Type B pancreatic cell (in vitro differentiated cells): Measurements from ENCODE around the gene KLHDC8B. TPM values are rescaled to one million over a fixed set of nuclear protein-coding genes. Genes with fewer than 3 reads are reported as not detected.

Experiments
- DNase-seq: peaks from one replicate; pipeline ENCODE4 v3.0.0; 2021; ENCODE audit warnings: mixed read lengths; ENCODE audit not compliant: unreplicated experiment; ENCODE audit errors: extremely low spot score
- H3K27ac Mint-ChIP-seq: 2 replicates; pipeline ENCODE4 v1.8.0; 2021; ENCODE audit warnings: mild to moderate bottlenecking, mixed read lengths
- H3K27me3 Mint-ChIP-seq: 2 replicates; pipeline ENCODE4 v1.8.0; 2021; ENCODE audit warnings: mixed read lengths
- H3K36me3 Mint-ChIP-seq: 2 replicates; pipeline ENCODE4 v1.8.0; 2021; ENCODE audit warnings: mixed read lengths
- H3K4me1 Mint-ChIP-seq: one replicate; pipeline ENCODE4 v1.8.0; 2021; ENCODE audit warnings: mixed read lengths; ENCODE audit not compliant: unreplicated experiment
- H3K4me3 Mint-ChIP-seq: 2 replicates; pipeline ENCODE4 v1.8.0; 2021; ENCODE audit warnings: mild to moderate bottlenecking, mixed read lengths
- H3K9me3 Mint-ChIP-seq: 2 replicates; pipeline ENCODE4 v1.8.0; 2021; ENCODE audit warnings: mixed read lengths
- CTCF ChIP-seq: fragments of 200-600 bp; sonication (generic); conservative IDR thresholded peaks from 2 replicates; pipeline ENCODE4 v1.5.0; 2021; ENCODE audit warnings: antibody characterized with exemption, mild to moderate bottlenecking
- total RNA-seq: library from RNA; stranded (reverse); gene quantifications from 2 replicates; pipeline ENCODE4 v1.2.1, GENCODE V29; 2021; ENCODE audit warnings: low replicate concordance

KLHDC8B gene
- total RNA-seq, 1 donor from 2014 or later, result 42.1 TPM

GRCh38 chr3:49140080-49140479, 31.3 kb upstream of the KLHDC8B start:
- no peak overlapping the region for H3K27ac Mint-ChIP-seq
- DNase-seq, result no peak
- TF ChIP-seq CTCF, result no peak
- H3K27me3 Mint-ChIP-seq, result no peaks in the 10 kb centered on the region
- no peaks in the 10 kb centered on the region for H3K36me3 Mint-ChIP-seq
- peaks cover 10% of the 10 kb centered on the region for H3K9me3 Mint-ChIP-seq
- no peak overlapping the region for H3K4me3 Mint-ChIP-seq
- H3K4me1 Mint-ChIP-seq, result no peaks in the 10 kb centered on the region

DNA sequence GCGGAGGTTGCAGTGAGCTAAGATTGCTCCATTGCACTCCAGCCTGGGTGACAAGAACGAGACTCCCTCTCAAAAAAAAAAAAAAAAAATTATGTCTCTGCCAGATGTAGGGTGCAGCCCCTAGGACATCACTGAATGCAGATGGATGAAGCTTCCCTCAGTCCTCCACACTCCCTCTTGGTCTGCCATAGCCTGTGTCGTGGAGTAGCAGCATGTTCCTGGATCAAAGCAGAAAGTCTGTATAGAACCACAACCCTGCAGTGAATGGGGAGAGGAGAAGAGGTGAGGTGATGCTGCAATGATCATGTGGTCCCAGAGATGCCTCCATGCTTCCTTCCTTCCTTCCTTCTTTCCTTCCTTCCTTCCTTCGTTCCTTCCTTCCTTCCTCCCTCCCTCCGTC, 23.2 kb upstream of the KLHDC8B start:
- H3K36me3 Mint-ChIP-seq, result no peaks in the 10 kb centered on the region
- DNase-seq, result no peak
- H3K27ac Mint-ChIP-seq, result no peak overlapping the region
- H3K4me1 Mint-ChIP-seq, result no peaks in the 10 kb centered on the region
- no peaks in the 10 kb centered on the region for H3K27me3 Mint-ChIP-seq
- no peaks in the 10 kb centered on the region for H3K9me3 Mint-ChIP-seq
- TF ChIP-seq CTCF, result no peak
- H3K4me3 Mint-ChIP-seq, result no peak overlapping the region

DNA sequence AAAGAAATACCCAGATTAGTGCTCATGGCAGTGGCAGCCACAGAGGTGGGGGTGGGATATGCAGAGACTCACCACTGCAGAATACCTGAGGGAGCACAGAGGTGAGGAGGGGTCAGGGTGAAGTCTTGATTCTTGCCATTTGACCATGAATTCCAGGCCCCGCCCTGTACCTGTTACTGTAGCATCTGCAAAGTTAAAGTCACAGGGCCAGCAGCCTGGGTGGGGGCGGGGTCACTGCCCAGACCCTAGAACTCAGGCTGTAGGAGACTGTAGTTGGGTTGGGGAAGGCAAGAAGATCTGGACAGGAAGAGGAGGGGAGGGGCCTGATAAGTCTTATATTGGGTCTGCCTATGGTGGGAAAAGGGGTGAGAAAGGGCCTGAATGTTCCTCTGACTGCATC, 19.8 kb upstream of the KLHDC8B start:
- Mint-ChIP-seq H3K27me3 (no peaks in the 10 kb centered on the region), H3K4me3 (no peak overlapping the region), H3K27ac (no peak overlapping the region), H3K9me3 (no peaks in the 10 kb centered on the region), H3K4me1 (no peaks in the 10 kb centered on the region), H3K36me3 (no peaks in the 10 kb centered on the region)
- TF ChIP-seq CTCF, result no peak
- DNase-seq, result no peak

GRCh38 chr3:49153349-49153912, 18.0 kb upstream of the KLHDC8B start:
- Mint-ChIP-seq H3K36me3 (no peaks in the 10 kb centered on the region), H3K9me3 (no peaks in the 10 kb centered on the region), H3K4me3 (no peak overlapping the region), H3K4me1 (peaks cover 5% of the 10 kb centered on the region), H3K27ac (no peak overlapping the region), H3K27me3 (no peaks in the 10 kb centered on the region)
- no peak for DNase-seq
- TF ChIP-seq CTCF, result no peak

DNA sequence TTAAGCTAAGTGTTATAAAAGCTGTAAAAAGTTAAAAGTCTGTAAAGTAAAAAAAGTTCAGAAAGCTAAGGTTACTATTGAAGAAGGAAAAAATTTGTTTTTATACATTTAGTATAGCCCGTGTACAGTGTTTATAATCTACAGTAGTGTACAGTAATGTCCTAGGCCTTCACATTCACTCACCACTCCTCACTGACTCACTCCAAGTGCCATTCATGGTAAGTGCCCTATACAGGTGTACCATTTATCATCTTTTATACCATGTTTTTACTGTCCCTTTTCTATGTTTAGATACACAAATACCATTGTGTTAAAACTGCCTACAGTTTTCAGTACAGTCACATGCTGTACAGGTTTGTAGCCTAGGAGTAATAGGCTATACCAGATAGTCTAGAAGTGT, 14.1 kb upstream of the KLHDC8B start:
- no peaks in the 10 kb centered on the region for H3K27me3 Mint-ChIP-seq
- no peak for DNase-seq
- H3K4me1 Mint-ChIP-seq, result peaks cover 5% of the 10 kb centered on the region
- no peaks in the 10 kb centered on the region for H3K36me3 Mint-ChIP-seq
- H3K4me3 Mint-ChIP-seq, result no peak overlapping the region
- no peaks in the 10 kb centered on the region for H3K9me3 Mint-ChIP-seq
- H3K27ac Mint-ChIP-seq, result no peak overlapping the region
- no peak for TF ChIP-seq CTCF
